Activated naive CD4-positive, alpha-beta T cell treated with anti-CD3 and anti-CD28 coated beads, Interleukin-2, amount 50 U/mL, for 24 hours (primary cell): Measurements from ENCODE around the gene CSNK1D.

Experiments
- H3K27ac Mint-ChIP-seq: one replicate; pipeline ENCODE4 v1.8.0; 2021; ENCODE audit warnings: mild to moderate bottlenecking, mixed read lengths
- H3K27me3 Mint-ChIP-seq: one replicate; pipeline ENCODE4 v1.8.0; 2021; ENCODE audit warnings: mixed read lengths
- H3K36me3 Mint-ChIP-seq: one replicate; pipeline ENCODE4 v1.8.0; 2021; ENCODE audit warnings: mixed read lengths
- H3K4me1 Mint-ChIP-seq: one replicate; pipeline ENCODE4 v1.8.0; 2021; ENCODE audit warnings: mixed read lengths
- H3K4me3 Mint-ChIP-seq: one replicate; pipeline ENCODE4 v1.8.0; 2021; ENCODE audit warnings: mild to moderate bottlenecking, mixed read lengths
- H3K9me3 Mint-ChIP-seq: one replicate; pipeline ENCODE4 v1.8.0; 2021; ENCODE audit warnings: mixed read lengths

CSNK1D gene

DNA sequence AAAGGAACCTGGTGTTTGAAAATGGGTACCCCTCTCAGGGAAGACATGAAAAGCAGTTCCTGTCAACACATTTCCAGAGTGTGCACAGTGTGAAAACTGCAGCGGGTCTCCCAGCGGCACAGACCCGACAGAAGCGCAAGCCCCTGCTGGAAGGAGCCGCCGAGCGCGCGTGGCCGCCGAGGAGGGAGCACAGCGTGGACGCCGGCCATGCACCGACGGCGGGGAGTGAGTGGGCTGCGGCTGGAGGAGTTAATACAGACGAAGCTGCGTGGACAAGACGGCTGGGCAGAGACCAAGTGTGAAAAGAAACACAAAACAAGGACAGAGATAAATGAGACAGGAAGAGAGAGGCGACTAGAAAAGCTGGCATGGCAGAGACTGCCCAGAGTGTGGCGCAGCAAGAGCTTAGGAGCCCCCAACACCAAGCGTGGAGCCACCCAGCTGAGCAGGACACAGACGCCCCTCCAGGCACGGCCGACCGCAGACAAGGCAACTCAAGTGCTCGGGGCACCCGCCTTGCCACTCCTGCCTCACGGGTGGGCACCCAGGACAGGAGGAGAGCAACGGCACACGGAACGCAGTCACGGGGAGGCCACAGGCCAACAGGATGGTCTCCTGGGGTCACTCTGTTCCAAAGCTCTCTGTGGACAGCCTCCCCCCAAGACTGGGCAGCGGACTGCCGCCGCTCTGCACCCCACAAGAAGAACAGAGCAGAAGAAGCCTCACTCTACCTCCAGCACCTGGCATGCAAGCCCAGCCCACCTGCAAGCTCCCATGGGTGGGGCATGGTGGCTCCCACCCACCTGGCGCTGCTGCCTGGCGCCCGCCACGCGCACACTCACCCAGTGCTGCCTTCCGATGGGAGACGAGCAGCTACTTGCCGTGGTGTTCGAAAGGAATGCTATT is 28.1 kb downstream of the CSNK1D start:
- no peak overlapping the region for H3K4me3 Mint-ChIP-seq
- H3K27ac Mint-ChIP-seq, result peak overlapping the region; percentile 70
- H3K36me3 Mint-ChIP-seq, result peaks cover 5% of the 10 kb centered on the region
- H3K4me1 Mint-ChIP-seq, result peaks cover 41% of the 10 kb centered on the region
- no peaks in the 10 kb centered on the region for H3K27me3 Mint-ChIP-seq
- no peaks in the 10 kb centered on the region for H3K9me3 Mint-ChIP-seq

DNA sequence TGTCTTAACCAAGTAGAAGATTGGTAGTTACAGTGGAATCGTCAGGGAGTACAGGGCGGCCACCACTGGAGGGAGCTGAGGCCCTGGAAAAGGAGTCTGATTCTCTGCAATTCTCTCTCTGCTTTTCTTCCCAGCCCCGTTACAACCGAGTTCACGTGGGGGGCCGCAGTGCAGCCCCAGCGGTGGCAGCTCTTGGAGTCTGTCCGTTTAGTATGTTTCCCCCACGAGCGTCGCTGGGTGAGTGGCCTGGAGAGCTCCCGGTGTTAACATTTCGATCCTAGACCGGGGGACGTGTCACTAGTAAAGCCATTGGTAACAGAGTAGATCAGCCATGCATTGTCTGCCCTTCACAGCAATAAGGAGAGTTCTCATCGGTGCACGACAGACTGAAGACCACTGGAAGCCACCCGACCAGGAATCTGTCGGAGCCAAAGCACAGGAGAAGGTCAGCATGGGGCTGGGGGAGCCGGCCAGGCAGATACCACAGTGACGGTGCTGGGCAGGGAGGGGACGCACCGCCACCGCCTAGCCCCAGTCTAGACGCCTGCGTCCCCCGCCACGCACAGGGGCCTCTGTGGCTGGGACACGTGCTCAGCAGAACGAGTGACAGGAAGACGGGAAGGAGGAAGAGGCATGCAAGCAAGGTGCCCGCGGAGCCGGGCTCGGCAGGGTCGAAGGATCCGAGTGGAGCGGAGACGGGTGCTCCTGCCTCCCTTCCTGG is 28.9 kb downstream of the CSNK1D start:
- H3K4me1 Mint-ChIP-seq, result peaks cover 50% of the 10 kb centered on the region

DNA sequence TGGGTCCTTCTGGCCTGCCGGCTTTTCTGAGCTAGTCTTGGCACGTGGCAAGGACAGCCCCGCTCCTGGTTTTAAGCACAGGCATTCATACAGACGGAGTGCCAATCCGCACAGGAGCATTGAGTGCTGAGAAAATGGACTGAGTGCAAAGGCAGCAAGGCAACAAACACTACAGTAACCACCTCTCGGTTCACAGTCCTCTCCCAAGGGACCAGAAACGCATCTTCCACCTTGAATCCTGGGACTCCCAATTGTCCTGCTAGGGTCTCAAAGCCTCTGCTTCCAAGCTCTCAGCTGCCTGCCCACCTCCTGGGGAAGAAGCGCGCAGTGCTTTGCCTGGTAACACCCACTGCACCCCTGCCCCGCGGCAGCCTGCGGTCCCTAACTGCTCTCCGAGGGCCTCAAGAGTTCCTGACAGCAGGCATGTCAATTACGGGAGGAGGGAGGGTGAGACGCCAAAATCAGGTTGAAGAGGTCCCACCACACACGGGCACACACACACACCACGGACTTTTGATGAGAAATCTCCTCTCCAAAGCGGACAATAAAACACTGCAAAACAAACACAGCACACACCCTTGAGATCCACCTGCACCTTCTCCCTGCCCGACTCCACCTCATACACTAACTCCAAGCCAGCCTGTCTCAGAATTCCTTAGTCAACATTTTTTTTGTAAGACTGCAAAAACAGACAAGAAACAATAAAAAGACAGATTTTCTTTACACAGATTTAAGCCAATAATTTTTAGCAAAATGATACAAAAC is 29.7 kb downstream of the CSNK1D start:
- Mint-ChIP-seq H3K9me3 (no peaks in the 10 kb centered on the region), H3K4me1 (peaks cover 56% of the 10 kb centered on the region), H3K36me3 (peaks cover 5% of the 10 kb centered on the region), H3K27ac (peak overlapping the region; percentile 85), H3K27me3 (no peaks in the 10 kb centered on the region), H3K4me3 (no peak overlapping the region)

More for the DNA sequence above, 28.9 kb downstream of the CSNK1D start:
- no peaks in the 10 kb centered on the region for H3K27me3 Mint-ChIP-seq
- H3K9me3 Mint-ChIP-seq, result no peaks in the 10 kb centered on the region
- peak overlapping the region; percentile 85 for H3K27ac Mint-ChIP-seq
- no peak overlapping the region for H3K4me3 Mint-ChIP-seq
- peaks cover 5% of the 10 kb centered on the region for H3K36me3 Mint-ChIP-seq

DNA sequence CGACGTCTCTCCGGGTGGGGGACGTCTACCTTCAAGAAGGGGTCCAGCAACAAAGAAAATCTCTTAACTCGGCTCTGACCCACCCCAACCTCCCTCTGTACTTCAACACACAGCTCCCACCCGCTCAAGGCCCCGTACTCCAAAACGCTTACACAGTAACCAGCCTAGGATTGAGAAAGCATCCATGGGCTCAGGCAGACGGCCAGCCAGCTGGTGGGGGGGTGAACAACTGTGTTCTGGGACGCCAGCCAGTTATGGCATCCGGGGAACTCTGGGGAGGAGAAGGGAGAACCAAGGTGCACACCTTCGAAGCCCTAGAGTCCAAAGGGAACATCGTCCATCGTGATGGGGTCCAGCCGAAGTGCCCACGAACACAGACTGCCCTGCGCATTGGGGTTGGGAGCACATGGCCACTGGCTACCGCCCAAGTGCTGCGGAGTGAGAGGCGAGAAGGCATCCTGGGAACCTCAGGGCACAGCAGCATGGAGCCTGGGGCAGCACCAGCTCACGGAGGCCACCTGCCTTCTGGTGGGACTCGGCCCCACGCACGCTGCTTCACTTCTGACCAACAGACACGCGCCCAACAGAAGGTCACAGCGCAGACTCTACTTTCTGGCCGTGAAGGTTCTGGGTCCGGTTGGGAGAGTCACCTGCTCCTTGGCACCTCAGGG is 30.4 kb downstream of the CSNK1D start:
- no peaks in the 10 kb centered on the region for H3K27me3 Mint-ChIP-seq
- H3K9me3 Mint-ChIP-seq, result no peaks in the 10 kb centered on the region
- H3K36me3 Mint-ChIP-seq, result peaks cover 5% of the 10 kb centered on the region
- H3K27ac Mint-ChIP-seq, result no peak overlapping the region
- H3K4me1 Mint-ChIP-seq, result peaks cover 62% of the 10 kb centered on the region
- no peak overlapping the region for H3K4me3 Mint-ChIP-seq

DNA sequence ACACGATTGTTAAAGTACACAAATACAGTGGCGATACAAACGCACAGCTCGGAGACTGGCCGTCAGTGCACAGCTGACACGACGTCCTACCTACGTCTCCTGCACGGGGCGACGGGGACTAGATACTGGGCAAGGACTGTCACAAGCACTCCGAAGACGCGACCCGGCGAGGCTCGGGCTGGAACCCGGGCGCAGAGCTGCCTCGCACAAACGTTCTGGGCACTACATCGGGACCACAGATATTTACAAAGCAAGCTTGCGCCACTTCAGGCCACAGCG is 30.9 kb downstream of the CSNK1D start:
- Mint-ChIP-seq H3K4me1 (peaks cover 60% of the 10 kb centered on the region), H3K36me3 (peaks cover 5% of the 10 kb centered on the region), H3K9me3 (no peaks in the 10 kb centered on the region), H3K4me3 (no peak overlapping the region), H3K27me3 (no peaks in the 10 kb centered on the region), H3K27ac (peak overlapping the region; percentile 88)

DNA sequence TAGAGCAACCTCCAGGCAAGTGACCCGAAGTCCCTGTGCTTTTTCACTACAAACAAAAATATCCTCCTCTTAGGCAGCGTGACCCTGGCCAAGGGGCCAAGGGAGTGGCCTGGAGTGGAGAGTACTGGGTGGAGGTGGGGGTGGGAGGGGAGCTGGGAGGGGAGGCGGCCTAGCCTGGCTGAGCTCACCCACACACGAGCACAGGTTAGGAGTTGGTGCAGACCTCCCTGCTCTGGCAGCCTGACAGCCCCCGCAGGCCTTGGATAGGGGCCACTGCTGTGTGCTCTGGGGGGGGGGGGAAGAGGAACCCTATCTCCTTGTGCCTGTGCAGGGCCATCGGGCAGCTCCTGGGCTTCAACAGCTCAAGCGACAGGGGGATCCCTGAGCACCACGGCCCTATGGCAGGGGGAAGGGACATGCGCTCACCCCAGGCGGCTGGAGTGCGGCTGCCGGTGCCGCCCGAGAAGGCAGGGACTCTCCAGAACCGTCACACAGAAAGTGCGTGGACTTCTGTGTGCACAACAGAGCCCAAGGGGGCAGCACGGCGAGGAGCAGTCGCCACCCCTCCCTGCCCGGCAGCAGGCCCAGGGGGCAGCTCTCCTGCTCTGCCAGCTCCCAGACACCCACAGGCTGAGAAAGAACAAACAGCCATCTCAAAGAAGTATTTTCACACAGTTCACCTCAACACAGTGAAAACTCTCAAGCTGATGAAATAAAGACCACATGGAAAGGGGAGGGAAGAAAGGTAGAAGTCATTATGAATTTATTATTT is 31.4 kb downstream of the CSNK1D start:
- H3K4me3 Mint-ChIP-seq, result no peak overlapping the region
- H3K27ac Mint-ChIP-seq, result peak overlapping the region; percentile 88
- peaks cover 5% of the 10 kb centered on the region for H3K36me3 Mint-ChIP-seq
- H3K4me1 Mint-ChIP-seq, result peaks cover 59% of the 10 kb centered on the region
- no peaks in the 10 kb centered on the region for H3K27me3 Mint-ChIP-seq
- H3K9me3 Mint-ChIP-seq, result no peaks in the 10 kb centered on the region

DNA sequence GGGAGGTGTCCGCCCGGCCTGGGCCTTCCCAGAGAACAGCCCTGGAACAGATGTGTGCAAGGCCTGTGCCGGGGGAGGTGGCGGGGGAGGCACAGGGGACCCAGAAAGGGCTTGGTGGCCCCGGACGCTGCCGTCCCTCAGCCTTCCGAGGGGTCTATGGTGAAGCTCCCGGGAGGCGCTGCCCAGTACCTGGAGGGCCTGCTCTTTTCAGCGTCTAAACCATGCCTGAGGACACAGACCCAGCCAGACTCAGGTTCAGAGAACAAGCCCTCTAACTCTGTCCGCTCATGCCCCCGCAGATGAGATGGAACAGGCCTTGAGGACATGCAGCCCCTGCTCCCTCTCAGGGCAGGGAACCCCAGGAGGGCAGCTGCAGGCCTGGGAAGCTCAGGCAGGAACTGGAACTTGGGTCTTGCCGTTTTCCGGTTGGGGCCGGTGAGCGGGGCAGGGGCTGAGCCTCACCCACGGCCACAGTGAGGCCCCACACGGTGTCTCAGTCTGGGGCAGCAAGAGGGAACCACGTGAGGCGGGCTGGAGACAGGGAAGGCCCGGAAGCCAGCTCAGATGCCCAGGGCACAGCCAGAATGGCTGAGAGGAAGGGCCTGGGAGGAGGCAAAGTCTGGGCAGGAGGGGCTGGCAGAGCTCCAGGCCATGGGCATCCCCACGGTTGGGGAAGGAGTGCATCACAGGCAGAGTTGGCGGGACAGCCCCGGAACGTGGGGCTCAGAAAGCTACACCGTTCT is 32.1 kb downstream of the CSNK1D start:
- peak overlapping the region; percentile 62 for H3K27ac Mint-ChIP-seq
- H3K36me3 Mint-ChIP-seq, result peaks cover 5% of the 10 kb centered on the region
- peak overlapping the region; percentile 33 for H3K4me3 Mint-ChIP-seq
- H3K9me3 Mint-ChIP-seq, result no peaks in the 10 kb centered on the region
- H3K27me3 Mint-ChIP-seq, result no peaks in the 10 kb centered on the region
- peaks cover 55% of the 10 kb centered on the region for H3K4me1 Mint-ChIP-seq

DNA sequence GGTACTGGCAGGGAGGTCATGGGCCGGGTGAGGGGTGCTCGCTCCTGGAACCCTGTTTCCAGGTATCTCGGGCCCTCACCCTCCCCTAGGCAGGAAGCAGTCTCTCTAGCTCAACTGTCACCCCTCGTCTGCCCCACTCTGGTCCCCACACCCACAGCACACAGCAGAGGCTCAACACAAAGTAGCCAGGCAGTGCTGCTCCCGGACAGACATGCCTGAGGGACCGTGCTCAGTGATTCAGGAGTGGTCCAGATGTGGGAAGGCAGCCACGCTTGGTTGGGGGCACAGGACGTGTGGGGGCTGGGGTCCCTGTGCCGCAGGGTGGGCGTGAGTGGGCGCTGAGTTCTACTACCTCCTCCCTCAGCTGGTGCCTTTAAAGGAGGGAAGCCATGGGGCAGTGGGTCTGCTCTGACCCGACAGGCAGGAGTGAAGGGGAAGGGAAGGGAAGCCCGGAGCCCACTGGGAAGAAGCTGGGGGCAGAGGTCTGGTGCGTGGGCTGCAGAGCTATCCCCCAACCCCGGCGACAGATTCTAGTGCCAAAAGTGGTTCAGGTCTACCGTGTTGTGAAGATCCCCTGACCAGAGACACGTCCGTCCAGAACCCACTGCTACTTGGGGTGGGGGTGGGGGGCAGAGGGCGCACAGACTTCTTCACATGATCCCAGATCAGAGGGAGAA is 32.9 kb downstream of the CSNK1D start:
- Mint-ChIP-seq H3K27me3 (no peaks in the 10 kb centered on the region), H3K36me3 (peaks cover 5% of the 10 kb centered on the region), H3K27ac (no peak overlapping the region), H3K4me1 (peaks cover 58% of the 10 kb centered on the region), H3K4me3 (no peak overlapping the region), H3K9me3 (no peaks in the 10 kb centered on the region)

DNA sequence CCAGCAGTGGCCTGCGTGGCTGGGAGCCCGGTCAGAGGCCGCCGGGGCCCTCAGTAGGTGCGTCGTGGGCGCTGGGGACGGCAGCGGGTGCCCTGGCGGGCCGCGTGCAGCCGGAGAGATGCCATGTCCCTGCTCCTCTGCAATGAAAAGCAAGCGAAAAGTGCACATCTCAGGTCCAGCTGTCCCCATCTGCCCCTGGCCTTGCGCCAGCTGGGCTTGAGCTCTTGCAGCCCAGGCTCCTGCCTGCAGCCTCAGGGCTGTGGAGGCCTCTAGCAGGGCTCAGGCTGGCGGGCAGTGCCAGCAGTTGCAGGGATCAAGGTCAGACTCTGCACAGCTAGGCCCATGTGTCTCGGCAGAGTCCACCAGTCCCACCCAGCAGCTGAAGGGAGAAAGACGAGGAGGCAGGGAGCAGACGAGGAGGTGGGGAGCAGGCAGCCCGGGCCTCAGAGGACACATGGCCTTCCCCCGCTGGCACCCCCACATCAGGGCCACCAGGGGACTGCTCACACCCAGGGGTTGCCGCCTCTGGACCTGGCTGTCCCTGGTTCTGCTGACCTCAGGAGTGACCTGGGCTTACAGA is 33.5 kb downstream of the CSNK1D start:
- H3K4me3 Mint-ChIP-seq, result no peak overlapping the region
- peaks cover 5% of the 10 kb centered on the region for H3K36me3 Mint-ChIP-seq
- H3K9me3 Mint-ChIP-seq, result no peaks in the 10 kb centered on the region
- H3K27ac Mint-ChIP-seq, result peak overlapping the region; percentile 23
- H3K27me3 Mint-ChIP-seq, result no peaks in the 10 kb centered on the region
- peaks cover 58% of the 10 kb centered on the region for H3K4me1 Mint-ChIP-seq

DNA sequence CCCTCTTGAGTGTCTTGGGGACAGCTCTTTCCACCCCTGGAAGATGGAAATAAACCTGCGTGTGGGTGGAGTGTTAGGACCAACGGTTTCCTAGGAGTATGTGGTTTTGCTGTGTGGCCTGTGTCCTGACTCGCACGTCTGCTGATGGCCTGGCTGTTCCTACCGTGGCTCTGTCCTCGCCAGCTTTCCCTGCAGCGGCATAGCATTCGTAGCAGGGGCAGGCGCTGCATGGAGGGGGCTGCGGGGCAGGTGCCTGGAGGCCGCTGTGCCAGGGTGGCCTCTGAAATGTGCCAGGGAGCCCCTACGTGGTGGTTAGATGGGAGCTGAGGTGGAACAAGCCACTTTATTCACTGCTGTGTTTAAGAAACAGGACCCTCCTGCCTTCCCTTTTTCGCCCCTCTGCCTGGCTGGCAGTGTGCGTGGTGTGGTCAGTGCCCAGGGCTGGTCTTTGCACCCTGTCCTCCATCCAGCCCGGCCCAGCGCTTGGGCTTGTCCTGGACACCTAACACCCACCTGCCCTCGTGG is 34.0 kb downstream of the CSNK1D start:
- H3K4me3 Mint-ChIP-seq, result no peak overlapping the region

DNA sequence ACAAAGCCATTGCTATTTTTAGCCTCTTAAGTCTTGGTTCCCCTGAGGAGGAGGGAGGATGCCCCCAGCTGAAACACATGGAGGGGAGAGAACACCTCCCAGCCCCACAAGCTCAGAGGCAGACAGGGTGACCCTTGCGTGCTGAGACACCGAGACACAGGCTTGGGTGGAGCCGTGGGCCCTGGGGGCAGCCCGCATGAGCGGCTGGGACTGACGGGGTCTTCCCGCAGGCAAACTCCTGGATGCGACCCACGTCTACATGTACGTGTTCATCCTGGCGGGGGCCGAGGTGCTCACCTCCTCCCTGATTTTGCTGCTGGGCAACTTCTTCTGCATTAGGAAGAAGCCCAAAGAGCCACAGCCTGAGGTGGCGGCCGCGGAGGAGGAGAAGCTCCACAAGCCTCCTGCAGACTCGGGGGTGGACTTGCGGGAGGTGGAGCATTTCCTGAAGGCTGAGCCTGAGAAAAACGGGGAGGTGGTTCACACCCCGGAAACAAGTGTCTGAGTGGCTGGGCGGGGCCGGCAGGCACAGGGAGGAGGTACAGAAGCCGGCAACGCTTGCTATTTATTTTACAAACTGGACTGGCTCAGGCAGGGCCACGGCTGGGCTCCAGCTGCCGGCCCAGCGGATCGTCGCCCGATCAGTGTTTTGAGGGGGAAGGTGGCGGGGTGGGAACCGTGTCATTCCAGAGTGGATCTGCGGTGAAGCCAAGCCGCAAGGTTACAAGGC is 34.9 kb downstream of the CSNK1D start:
- Mint-ChIP-seq H3K27me3 (no peaks in the 10 kb centered on the region), H3K9me3 (no peaks in the 10 kb centered on the region), H3K4me3 (peak overlapping the region; percentile 54), H3K4me1 (peaks cover 49% of the 10 kb centered on the region), H3K27ac (peak overlapping the region; percentile 8), H3K36me3 (no peaks in the 10 kb centered on the region)

More for the DNA sequence above, 34.0 kb downstream of the CSNK1D start:
- no peaks in the 10 kb centered on the region for H3K9me3 Mint-ChIP-seq
- H3K27ac Mint-ChIP-seq, result no peak overlapping the region
- H3K27me3 Mint-ChIP-seq, result no peaks in the 10 kb centered on the region
- peaks cover 5% of the 10 kb centered on the region for H3K36me3 Mint-ChIP-seq
- peaks cover 55% of the 10 kb centered on the region for H3K4me1 Mint-ChIP-seq

DNA sequence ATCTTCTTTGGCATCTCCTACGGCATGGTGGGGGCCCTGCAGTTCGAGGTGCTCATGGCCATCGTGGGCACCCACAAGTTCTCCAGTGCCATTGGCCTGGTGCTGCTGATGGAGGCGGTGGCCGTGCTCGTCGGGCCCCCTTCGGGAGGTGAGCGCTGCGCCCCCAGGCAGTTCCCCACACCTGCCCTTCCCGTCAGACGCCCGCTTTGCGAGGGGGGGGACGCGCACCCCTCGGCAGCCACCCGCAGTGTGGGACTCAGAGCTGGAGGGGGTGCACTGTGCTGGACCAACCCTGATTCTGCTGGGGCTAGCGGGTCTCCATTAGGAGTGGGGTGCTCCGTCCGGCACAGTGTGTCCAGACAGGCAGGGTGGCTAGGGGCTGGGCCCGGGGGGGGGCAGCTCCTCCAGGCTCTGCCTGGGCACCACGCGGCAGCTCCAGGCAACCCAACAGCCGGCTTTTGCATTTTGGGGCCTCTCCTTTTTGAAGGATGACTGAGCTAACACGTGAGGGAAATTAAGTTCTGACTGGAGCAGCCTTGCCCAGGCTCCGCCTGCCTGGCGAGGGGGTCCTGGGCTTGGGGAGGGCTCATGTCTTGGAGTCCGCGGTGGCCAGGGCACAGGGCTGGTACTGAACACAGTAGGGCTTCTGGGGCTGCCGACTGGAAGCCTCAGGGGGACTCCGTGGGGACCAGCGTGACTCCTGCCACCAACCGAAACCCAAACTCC is 35.6 kb downstream of the CSNK1D start:
- H3K4me3 Mint-ChIP-seq, result no peak overlapping the region
- peaks cover 49% of the 10 kb centered on the region for H3K4me1 Mint-ChIP-seq
- H3K36me3 Mint-ChIP-seq, result no peaks in the 10 kb centered on the region
- H3K27ac Mint-ChIP-seq, result no peak overlapping the region
- H3K9me3 Mint-ChIP-seq, result no peaks in the 10 kb centered on the region
- no peaks in the 10 kb centered on the region for H3K27me3 Mint-ChIP-seq
